ENCODE results near the gene GLB1L.

DNA sequence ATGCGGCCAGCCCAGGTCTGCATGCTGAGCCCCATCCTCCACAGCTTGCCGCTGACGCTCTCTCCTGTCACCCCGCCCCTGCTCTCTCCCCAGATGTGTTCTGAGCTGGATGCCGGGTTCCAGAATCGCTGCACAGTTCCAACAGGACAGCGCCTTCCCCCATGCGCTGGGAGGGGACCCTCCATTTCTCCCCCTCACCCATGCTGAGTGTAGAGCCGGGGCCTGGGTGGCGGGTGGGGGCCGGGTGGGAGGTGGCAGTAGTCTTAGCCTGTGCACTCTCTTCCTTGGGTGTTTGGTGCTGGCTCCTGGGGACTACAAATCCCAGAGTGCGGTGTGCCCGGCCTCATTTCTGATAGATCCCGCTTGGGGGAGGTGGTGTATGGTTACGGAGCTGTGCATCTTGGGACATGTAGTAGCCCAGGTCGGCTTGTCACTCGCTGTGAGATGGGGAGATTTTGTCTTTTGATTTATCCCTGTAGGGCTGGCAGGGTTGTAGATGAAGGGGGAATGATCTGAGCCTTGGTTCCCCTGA is 40.7 kb upstream of the GLB1L start:
- TF ChIP-seq POLR2A (IDR thresholded peaks at IDR 0.05) (no peak), CTCF (IDR thresholded peaks at IDR 0.05) (no peak)

All from sigmoid colon (tissue), 3 donors.